Ramos (cell line): ENCODE data around the gene TRAPPC11.

Experiments used
- in situ Hi-C: fragments of 300-500 bp; cut with MboI; formaldehyde crosslinking; loops from one replicate; pipeline ENCODE4 v1.14.3; 2022; ENCODE audit warnings: low sequenced_read_pairs; ENCODE audit not compliant: unreplicated experiment

Gene TRAPPC11

DNA sequence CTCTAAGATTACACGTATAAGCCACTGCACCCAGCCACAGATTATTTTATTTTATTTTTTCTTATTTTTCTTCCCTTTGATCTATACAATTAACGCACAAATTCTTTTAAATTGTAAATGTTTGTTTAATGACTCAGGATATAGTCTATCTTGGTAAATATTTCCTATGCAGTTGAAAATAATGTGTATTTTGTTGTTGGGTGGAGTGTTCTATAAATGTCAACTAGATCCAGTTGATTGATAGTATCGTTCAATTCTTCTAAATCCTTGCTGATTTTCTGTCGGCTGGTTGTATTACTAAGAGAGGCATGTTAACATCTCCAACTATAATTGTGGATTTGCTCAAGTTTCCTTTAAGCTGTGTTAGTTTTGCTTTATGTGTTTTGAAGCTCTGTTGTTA is 92.0 kb downstream of the TRAPPC11 start:
- in situ Hi-C loops: no loop called here

DNA sequence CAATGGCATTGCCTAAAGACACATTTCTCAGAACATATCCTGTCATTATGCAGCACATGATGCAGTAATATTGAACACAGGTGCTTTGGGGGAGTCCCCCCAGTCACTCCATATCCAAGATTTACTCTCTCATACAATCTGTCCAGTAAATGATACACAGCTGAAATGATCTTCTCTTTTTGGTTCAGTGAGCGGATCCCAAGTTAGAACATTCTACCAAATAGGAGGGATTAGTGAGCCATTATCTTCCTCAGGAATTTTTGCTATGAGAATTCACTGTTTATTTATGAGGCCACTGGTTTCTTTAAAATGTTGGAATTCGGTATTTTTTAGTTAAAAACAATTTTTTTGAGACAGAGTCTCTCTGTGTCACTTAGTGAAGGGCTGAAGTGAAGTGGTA is 96.5 kb downstream of the TRAPPC11 start:
- in situ Hi-C loops: no loop called here

DNA sequence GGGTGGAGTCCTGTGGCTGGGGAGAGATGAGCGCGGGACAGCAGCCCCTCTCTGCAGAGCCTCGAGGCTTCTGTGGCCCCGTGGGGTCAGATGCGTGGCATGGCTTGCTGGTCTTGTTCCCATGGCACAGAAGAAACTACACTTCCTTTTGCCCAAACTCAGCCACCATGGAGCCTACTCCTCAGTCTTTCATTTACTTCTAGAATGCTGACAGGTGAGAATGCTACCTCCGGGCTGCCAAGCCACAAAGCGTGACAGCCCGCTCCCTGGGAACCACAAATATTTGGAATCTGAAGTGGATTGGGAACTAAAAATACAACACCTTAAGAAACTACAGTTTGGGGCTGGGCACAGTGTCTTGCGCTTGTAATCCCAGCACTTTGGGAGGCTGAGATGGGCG is 98.0 kb downstream of the TRAPPC11 start:
- in situ Hi-C loops: no loop called here

DNA sequence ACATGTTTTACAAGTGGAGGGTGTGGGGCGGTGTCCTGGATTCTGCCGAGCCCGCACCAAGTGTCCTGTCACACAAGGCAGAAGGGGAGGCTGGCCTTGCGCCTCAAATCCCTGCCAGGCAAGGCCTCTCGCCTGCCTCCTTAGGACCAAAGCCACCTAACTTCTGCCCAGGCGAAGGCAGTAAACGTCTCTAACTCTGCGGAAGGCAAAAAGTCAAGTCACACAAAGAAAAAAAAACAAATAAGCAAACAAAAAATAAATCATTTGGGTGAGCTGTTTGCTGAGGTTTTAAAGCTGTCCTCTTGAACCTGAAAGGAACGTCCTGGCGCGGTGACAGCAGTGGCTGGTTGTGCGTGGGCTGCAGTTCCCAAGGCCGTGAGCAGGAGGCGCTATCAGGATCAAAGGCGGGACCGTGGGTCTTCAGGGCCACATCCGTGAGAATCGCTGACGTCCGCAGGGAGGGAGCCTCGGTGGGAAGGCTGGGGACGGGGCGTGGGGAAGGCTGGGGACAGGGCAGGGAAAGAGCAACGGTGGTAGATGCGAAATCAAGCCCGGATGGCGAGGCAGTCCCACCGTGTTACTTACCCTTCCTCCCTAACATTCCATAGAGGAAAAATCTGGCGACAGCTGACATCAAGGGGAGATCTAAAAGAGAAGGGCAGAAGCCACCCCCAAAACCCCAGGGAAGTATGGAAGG is 99.1 kb downstream of the TRAPPC11 start:
- in situ Hi-C loops: no loop called here

DNA sequence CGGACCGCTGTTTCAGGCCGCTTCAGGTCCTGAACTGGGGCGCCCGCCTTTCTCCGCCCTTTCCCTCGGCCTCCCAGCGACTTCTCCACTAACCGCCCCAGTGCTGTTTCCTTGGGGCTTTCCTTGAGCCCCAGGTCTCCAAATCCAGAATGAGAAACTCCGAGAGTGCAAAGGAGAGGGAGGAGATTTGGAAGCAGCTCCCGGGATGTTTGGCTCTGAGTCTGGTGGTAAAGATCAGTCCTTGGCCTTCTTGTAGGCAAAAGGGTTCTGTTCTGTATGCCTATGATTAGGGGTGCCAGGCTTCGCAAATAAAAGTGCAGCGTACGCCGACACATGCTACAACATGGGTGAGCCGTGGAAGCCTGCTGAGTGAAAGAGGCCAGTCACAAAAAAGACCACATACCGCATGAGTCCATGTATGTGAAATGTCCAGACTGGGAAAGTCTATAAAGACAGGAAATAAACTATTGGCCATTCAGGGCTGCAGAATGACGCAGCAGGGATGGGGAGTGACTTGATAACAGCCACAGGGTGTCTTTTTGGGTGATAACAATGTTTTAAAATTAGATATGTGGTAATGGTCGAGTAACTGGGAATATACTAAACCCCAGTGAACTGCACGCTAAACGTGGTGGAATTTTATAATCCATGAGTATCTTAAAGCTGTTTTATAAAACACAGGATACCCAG is 99.8 kb downstream of the TRAPPC11 start:
- in situ Hi-C loops: no loop called here

DNA sequence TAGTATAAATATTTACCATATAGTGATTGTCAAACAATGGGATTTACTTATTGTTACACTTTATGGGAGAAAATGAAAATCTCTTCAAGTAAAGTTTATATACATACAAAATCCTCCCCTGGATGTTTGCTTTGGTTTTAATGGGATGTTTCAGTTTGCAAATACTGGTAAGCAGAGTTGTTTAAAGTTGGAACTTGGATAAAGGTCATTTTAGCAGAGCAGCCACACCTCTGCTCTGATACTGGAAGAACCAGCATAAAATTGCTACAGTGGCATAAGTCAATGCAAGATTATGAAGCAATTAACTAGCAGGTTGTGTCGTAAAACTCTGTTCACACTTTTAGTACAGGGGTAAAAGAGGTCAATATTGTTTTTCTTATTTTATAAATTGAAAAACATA is 101.2 kb downstream of the TRAPPC11 start:
- in situ Hi-C loops: no loop called here
